ENCODE data around the gene PACRG. TPM values are rescaled to one million over a fixed set of nuclear protein-coding genes. Genes with fewer than 3 reads are reported as not detected.
A peak's percentile ranks its signal among the peaks of the same experiment; 100 is the strongest.

The PACRG gene
- total RNA-seq, 1 donor, result 1.4 TPM

DNA sequence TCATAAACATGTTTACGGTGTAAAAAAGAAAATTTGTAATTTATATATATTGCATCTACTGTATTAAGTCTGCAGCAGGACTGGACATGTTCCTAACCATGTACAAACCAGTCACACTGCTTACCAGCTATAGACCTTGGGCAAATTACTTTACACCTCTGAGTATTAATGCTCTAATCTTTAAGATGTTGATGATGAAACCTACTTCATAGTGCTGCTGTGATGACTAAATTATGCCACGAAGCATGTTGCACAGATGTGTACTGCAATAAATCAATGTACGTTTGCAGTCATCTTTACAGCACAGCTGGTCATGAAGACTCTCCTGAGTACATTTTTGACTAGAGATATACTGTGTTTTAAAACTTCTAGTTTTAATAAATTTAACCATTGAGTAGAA is 42.8 kb upstream of the PACRG start:
- H3K9me3 ChIP-seq (ENCODE audit: low read depth, low read length), result no peaks in the 10 kb centered on the region
- no peak overlapping the region for H3K4me2 ChIP-seq (ENCODE audit: insufficient read depth, low read length)
- no peaks in the 10 kb centered on the region for H3K4me1 ChIP-seq (ENCODE audit: insufficient read depth, low read length)
- H2AFZ ChIP-seq (ENCODE audit: low read length), result no peak overlapping the region
- no peaks in the 10 kb centered on the region for H3K79me2 ChIP-seq (ENCODE audit: insufficient read depth, low read length)
- H4K20me1 ChIP-seq (ENCODE audit: insufficient read depth, low read length), result no peaks in the 10 kb centered on the region
- H3K36me3 ChIP-seq (ENCODE audit: insufficient read depth, low read length), result no peaks in the 10 kb centered on the region
- no peaks in the 10 kb centered on the region for H3K27me3 ChIP-seq (ENCODE audit: insufficient read depth, low read length)
- no peak overlapping the region for H3K4me3 ChIP-seq (ENCODE audit: insufficient read depth, low read length)
- peak; percentile 14 for DNase-seq (ENCODE audit: insufficient read length, low spot score, missing footprints)
- H3K27ac ChIP-seq (ENCODE audit: low read depth, low read length), result no peak overlapping the region
- TF ChIP-seq CTCF (IDR thresholded peaks at IDR 0.05; ENCODE audit: extremely low read depth, low read depth, low read length), result no peak

DNA sequence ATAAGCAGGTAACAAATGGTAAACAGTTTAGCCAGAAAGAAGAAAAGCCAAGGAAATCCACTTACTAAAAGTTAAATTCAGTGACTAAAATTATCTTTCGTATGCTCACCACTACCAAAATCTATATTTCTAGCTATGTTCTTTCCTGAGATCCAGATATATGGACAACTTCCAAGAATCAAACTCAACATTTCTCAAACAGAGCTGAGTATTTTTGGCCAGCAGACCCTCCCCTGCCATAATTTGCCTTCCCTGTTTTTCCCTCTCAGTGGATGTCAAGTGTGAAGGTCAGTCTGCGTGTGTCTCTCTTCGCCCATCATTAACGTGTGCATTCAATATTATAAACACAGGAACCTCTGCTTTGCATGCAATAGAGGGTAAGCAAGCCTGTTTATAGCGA is 42.2 kb upstream of the PACRG start:
- Histone ChIP-seq H3K4me2 (ENCODE audit: insufficient read depth, low read length) (no peak overlapping the region), H3K9me3 (ENCODE audit: low read depth, low read length) (no peaks in the 10 kb centered on the region), H3K27ac (ENCODE audit: low read depth, low read length) (no peak overlapping the region), H3K27me3 (ENCODE audit: insufficient read depth, low read length) (no peaks in the 10 kb centered on the region), H3K79me2 (ENCODE audit: insufficient read depth, low read length) (no peaks in the 10 kb centered on the region), H2AFZ (ENCODE audit: low read length) (no peak overlapping the region), H3K36me3 (ENCODE audit: insufficient read depth, low read length) (no peaks in the 10 kb centered on the region), H4K20me1 (ENCODE audit: insufficient read depth, low read length) (no peaks in the 10 kb centered on the region), H3K4me3 (ENCODE audit: insufficient read depth, low read length) (no peak overlapping the region), H3K4me1 (ENCODE audit: insufficient read depth, low read length) (no peaks in the 10 kb centered on the region)
- no peak for DNase-seq (ENCODE audit: insufficient read length, low spot score, missing footprints)
- TF ChIP-seq CTCF (IDR thresholded peaks at IDR 0.05; ENCODE audit: extremely low read depth, low read depth, low read length), result no peak

GRCh38 chr6:162688751-162689345 is 38.9 kb upstream of the PACRG start:
- no peaks in the 10 kb centered on the region for H3K36me3 ChIP-seq (ENCODE audit: insufficient read depth, low read length)
- no peak overlapping the region for H3K4me3 ChIP-seq (ENCODE audit: insufficient read depth, low read length)
- no peak overlapping the region for H3K4me2 ChIP-seq (ENCODE audit: insufficient read depth, low read length)
- H3K79me2 ChIP-seq (ENCODE audit: insufficient read depth, low read length), result no peaks in the 10 kb centered on the region
- peaks cover 2% of the 10 kb centered on the region for H3K9me3 ChIP-seq (ENCODE audit: low read depth, low read length)
- H3K27me3 ChIP-seq (ENCODE audit: insufficient read depth, low read length), result no peaks in the 10 kb centered on the region
- H3K4me1 ChIP-seq (ENCODE audit: insufficient read depth, low read length), result no peaks in the 10 kb centered on the region
- no peak overlapping the region for H3K27ac ChIP-seq (ENCODE audit: low read depth, low read length)
- no peak overlapping the region for H2AFZ ChIP-seq (ENCODE audit: low read length)
- no peak for DNase-seq (ENCODE audit: insufficient read length, low spot score, missing footprints)
- no peak for TF ChIP-seq CTCF (IDR thresholded peaks at IDR 0.05; ENCODE audit: extremely low read depth, low read depth, low read length)
- H4K20me1 ChIP-seq (ENCODE audit: insufficient read depth, low read length), result no peaks in the 10 kb centered on the region

- no peak overlapping the region for H3K4me2 ChIP-seq (ENCODE audit: insufficient read depth, low read length)
- no peak overlapping the region for H3K4me3 ChIP-seq (ENCODE audit: insufficient read depth, low read length)
- peaks cover 2% of the 10 kb centered on the region for H3K9me3 ChIP-seq (ENCODE audit: low read depth, low read length)
- no peak overlapping the region for H2AFZ ChIP-seq (ENCODE audit: low read length)
- H3K27me3 ChIP-seq (ENCODE audit: insufficient read depth, low read length), result no peaks in the 10 kb centered on the region
- no peak for TF ChIP-seq CTCF (IDR thresholded peaks at IDR 0.05; ENCODE audit: extremely low read depth, low read depth, low read length)
- no peaks in the 10 kb centered on the region for H3K36me3 ChIP-seq (ENCODE audit: insufficient read depth, low read length)
- no peak overlapping the region for H3K27ac ChIP-seq (ENCODE audit: low read depth, low read length)
- H4K20me1 ChIP-seq (ENCODE audit: insufficient read depth, low read length), result no peaks in the 10 kb centered on the region
- H3K4me1 ChIP-seq (ENCODE audit: insufficient read depth, low read length), result no peaks in the 10 kb centered on the region
- no peaks in the 10 kb centered on the region for H3K79me2 ChIP-seq (ENCODE audit: insufficient read depth, low read length)
- no peak for DNase-seq (ENCODE audit: insufficient read length, low spot score, missing footprints)
These were observed 37.6 kb upstream of the PACRG start for GRCh38 chr6:162690158-162690557.
